ENCODE data around the gene PRMT7. TPM values are rescaled to one million over a fixed set of nuclear protein-coding genes. Genes with fewer than 3 reads are reported as not detected.

The PRMT7 gene
- total RNA-seq, 2 experiments from 2014 or later, result 80.4 to 85.1 TPM

DNA sequence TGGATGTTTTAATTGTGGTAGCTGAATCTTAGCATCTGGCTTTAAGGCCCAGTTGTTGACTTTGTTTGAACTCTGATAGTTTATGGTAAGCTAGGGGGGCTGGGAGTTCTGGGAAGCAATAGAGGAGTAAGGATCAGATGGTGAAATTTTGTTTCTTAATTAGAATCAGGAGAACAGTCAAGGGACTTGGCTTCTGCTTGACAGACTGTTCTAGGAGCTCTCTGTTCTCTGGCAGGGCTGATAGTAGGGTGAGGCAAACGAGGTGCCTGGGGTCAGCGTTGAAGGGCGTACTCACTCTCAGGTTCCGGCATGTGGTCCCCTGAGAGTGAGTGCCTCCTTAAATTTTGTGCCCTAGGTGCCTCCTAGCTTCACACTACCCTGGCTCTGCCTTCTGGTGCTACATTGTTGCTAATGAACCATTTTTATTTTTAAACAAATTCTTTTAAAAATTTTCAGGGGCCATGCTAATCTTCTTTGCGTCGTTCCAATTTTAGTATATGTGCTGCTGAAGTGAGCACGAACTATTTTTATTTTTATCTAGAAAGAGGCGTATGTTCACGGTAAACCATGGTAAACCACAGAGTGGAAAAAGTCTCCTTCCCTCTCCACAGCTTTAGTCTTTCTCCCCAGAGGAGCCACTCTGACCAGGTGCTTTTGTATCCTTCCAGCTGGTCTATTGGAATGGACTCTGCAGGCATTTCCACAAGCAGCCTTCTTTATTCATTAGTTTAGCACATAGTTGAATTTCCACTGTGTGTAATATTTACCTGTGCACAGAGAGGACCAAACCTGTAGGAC, 26.8 kb upstream of the PRMT7 start:
- Histone ChIP-seq H3K27ac (ENCODE audit: low read depth, low read length, poor library complexity, severe bottlenecking) (peak overlapping the region; percentile 97), H3K4me2 (ENCODE audit: low read length) (peak overlapping the region; percentile 91), H3K4me1 (ENCODE audit: insufficient read depth, low read length, poor library complexity, severe bottlenecking) (peaks cover 99% of the 10 kb centered on the region), H2AFZ (ENCODE audit: low read length) (no peak overlapping the region), H4K20me1 (ENCODE audit: insufficient read depth, low read length) (no peaks in the 10 kb centered on the region), H3K79me2 (ENCODE audit: insufficient read depth, low read depth, low read length) (peaks cover 59% of the 10 kb centered on the region), H3K9me2 (ENCODE audit: insufficient read depth, low read length) (no peaks in the 10 kb centered on the region), H3K9me3 (ENCODE audit: low read length) (no peaks in the 10 kb centered on the region), H3K36me3 (ENCODE audit: insufficient read depth, low read length) (peaks cover 63% of the 10 kb centered on the region), H3K4me3 (ENCODE audit: low read depth, low read length, poor library complexity, severe bottlenecking) (peak overlapping the region; percentile 58)
- POLR2A ChIA-PET, result interaction anchor here (0.6 to 2.2 kb wide), 12 partner anchors 8 to 1107 kb away, joined by 3 to 13 read pairs (median 4); partner anchors contain the start of genes PRMT7, SLC7A6 and SLC7A6OS
- BruUV-seq (replicated peaks), result TSS peak; percentile 9
- intact Hi-C loops (cut with micrococcal nuclease; ENCODE audit: unreplicated experiment), result no loop called here
- TF ChIP-seq, protein P1, sequence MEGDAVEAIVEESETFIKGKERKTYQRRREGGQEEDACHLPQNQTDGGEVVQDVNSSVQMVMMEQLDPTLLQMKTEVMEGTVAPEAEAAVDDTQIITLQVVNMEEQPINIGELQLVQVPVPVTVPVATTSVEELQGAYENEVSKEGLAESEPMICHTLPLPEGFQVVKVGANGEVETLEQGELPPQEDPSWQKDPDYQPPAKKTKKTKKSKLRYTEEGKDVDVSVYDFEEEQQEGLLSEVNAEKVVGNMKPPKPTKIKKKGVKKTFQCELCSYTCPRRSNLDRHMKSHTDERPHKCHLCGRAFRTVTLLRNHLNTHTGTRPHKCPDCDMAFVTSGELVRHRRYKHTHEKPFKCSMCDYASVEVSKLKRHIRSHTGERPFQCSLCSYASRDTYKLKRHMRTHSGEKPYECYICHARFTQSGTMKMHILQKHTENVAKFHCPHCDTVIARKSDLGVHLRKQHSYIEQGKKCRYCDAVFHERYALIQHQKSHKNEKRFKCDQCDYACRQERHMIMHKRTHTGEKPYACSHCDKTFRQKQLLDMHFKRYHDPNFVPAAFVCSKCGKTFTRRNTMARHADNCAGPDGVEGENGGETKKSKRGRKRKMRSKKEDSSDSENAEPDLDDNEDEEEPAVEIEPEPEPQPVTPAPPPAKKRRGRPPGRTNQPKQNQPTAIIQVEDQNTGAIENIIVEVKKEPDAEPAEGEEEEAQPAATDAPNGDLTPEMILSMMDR (conservative IDR thresholded peaks at IDR 0.05; ENCODE audit: low read length), result no peak
- no peak for TF ChIP-seq EZH2phosphoT487 (IDR thresholded peaks at IDR 0.05; ENCODE audit: borderline replicate concordance, low read depth, low read length)
- CTCF ChIA-PET (ENCODE audit: unreplicated experiment), result interaction anchor here (0.6 to 2.1 kb wide), 6 partner anchors 11 to 208 kb away, joined by 3 to 10 read pairs (median 5); partner anchors contain the start of gene SLC7A6
- DNase-seq (ENCODE audit: low spot score), result peak; percentile 65

DNA sequence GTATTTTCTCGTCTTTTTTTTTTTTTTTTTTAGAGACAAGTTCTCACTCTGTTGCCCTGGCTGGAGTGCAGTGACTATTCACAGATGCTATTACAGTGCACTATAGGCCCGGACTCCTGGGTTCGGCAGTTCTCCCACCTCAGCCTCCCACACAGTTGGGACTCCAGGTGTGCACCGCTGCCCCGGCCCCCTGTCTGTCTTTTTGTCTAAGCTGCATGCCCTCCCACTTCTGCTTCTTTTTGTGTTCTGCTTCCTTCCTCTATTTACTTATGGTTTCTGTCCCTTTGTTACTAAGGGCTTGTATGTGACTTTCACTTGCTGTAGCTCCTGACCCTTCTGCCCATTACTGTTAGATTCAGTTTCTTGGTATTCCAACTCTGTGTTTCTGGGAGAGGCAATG, 26.0 kb upstream of the PRMT7 start:
- Histone ChIP-seq H3K36me3 (ENCODE audit: insufficient read depth, low read length) (peaks cover 61% of the 10 kb centered on the region), H3K9me2 (ENCODE audit: insufficient read depth, low read length) (no peaks in the 10 kb centered on the region), H3K9me3 (ENCODE audit: low read length) (no peaks in the 10 kb centered on the region), H3K4me3 (ENCODE audit: low read depth, low read length, poor library complexity, severe bottlenecking) (peak overlapping the region; percentile 58), H3K4me2 (ENCODE audit: low read length) (peak overlapping the region; percentile 91), H3K4me1 (ENCODE audit: insufficient read depth, low read length, poor library complexity, severe bottlenecking) (peaks cover 99% of the 10 kb centered on the region), H3K27ac (ENCODE audit: low read depth, low read length, poor library complexity, severe bottlenecking) (peak overlapping the region; percentile 97), H3K79me2 (ENCODE audit: insufficient read depth, low read depth, low read length) (peaks cover 50% of the 10 kb centered on the region), H2AFZ (ENCODE audit: low read length) (no peak overlapping the region), H4K20me1 (ENCODE audit: insufficient read depth, low read length) (no peaks in the 10 kb centered on the region)
- TF ChIP-seq, protein P1 (conservative IDR thresholded peaks at IDR 0.05; ENCODE audit: low read length), result no peak
- no peak for TF ChIP-seq EZH2phosphoT487 (IDR thresholded peaks at IDR 0.05; ENCODE audit: borderline replicate concordance, low read depth, low read length)
- intact Hi-C loops (cut with micrococcal nuclease; ENCODE audit: unreplicated experiment), result loop anchor here (1.0 kb wide), 2 partner anchors 21 to 25 kb away; partner anchors contain the start of genes SLC7A6 and SLC7A6OS
- ChIA-PET POLR2A (interaction anchor here (0.6 to 2.6 kb wide), 12 partner anchors 9 to 1108 kb away, joined by 3 to 19 read pairs (median 6); partner anchors contain the start of genes PRMT7 and SLC7A6OS), CTCF (ENCODE audit: unreplicated experiment) (interaction anchor here (0.5 to 2.1 kb wide), 5 partner anchors 12 to 607 kb away, joined by 3 to 15 read pairs (median 5); partner anchors contain the start of gene SLC7A6)
- BruUV-seq (replicated peaks), result no TSS peak
- DNase-seq (ENCODE audit: low spot score), result peak; percentile 95

All from OCI-LY7 (cell line).